Esophagus squamous epithelium (tissue), 5 donors: ENCODE data around the gene ANKRD13B. TPM values are rescaled to one million over a fixed set of nuclear protein-coding genes. Genes with fewer than 3 reads are reported as not detected.

Source experiments
- DNase-seq: peaks from one replicate; lab custom pipeline; 2025; lab: John Stamatoyannopoulos, UW
- H3K27ac ChIP-seq, 4 donors: fragments of 200-600 bp; sonication (generic); one replicate each; pipeline ENCODE4 v1.5.1; 2016 to 2019; ENCODE audit warnings: mild to moderate bottlenecking in 1 of 4
- H3K27me3 ChIP-seq, 4 donors: fragments of 200-600 bp; sonication (generic); 1 replicate in 3 of 4; 2 replicates in 1 of 4; pipeline versions ENCODE4 v1.5.1 to v1.6.0; 2017 to 2021; ENCODE audit warnings: antibody characterized with exemption in 1 of 4
- H3K36me3 ChIP-seq, 3 donors: fragments of 200-600 bp; sonication (generic); one replicate each; pipeline ENCODE4 v1.5.1; 2016 to 2019
- H3K4me1 ChIP-seq, 3 donors: fragments of 200-600 bp; sonication (generic); one replicate each; pipeline ENCODE4 v1.5.1; 2017 to 2019
- H3K4me3 ChIP-seq, 4 donors: fragments of 200-600 bp; sonication (generic); 1 replicate in 3 of 4; 2 replicates in 1 of 4; pipeline ENCODE4 v1.5.1; 2016 to 2019; ENCODE audit warnings: mild to moderate bottlenecking in 2 of 4, moderate library complexity in 1 of 4
- H3K9me3 ChIP-seq, 3 donors: fragments of 200-600 bp; sonication (generic); one replicate each; pipeline ENCODE4 v1.5.1; 2016 to 2019
- POLR2A ChIP-seq, 4 donors: fragments of 450-650 bp; IDR thresholded peaks; one replicate each; pipeline ENCODE4 v1.6.1; 2017; ENCODE audit warnings: antibody characterized with exemption in 4 of 4, mild to moderate bottlenecking in 4 of 4, moderate library complexity in 3 of 4
- whole genome bisulfite sequencing, 2 donors: methylation state at CpG; one replicate each; pipeline ENCODE4 v1.1.5; 2018; 5-methylcytosine and 5-hydroxymethylcytosine counted together
- intact Hi-C: fragments of 100-400 bp; cut with DNase I; formaldehyde crosslinking; loops from one replicate; pipeline ENCODE4 v1.15.0; 2022
- total RNA-seq, 4 donors: library from RNA; depleted of rRNA; stranded (reverse); fragments of >200 nt; gene quantifications; one replicate each; pipeline ENCODE4 v1.1.0, GENCODE V29; 2016
- TF ChIP-seq, protein P1 (sequence below), 6 experiments: fragments of 450-650 bp in 4 of 6; fragments of 200-600 bp in 2 of 6; sonication (generic) in 2 of 6; IDR thresholded peaks; one replicate each; pipeline ENCODE4 v1.5.1; 2016 to 2019; ENCODE audit warnings: antibody characterized with exemption in 6 of 6, mild to moderate bottlenecking in 4 of 6, moderate library complexity in 4 of 6
- donor health status: DM: yes; HTN: yes; CAD: no.

Gene ANKRD13B
- total RNA-seq, 4 donors from 2014 or later: 3.3 to 18.7 (median 10.2) TPM

DNA sequence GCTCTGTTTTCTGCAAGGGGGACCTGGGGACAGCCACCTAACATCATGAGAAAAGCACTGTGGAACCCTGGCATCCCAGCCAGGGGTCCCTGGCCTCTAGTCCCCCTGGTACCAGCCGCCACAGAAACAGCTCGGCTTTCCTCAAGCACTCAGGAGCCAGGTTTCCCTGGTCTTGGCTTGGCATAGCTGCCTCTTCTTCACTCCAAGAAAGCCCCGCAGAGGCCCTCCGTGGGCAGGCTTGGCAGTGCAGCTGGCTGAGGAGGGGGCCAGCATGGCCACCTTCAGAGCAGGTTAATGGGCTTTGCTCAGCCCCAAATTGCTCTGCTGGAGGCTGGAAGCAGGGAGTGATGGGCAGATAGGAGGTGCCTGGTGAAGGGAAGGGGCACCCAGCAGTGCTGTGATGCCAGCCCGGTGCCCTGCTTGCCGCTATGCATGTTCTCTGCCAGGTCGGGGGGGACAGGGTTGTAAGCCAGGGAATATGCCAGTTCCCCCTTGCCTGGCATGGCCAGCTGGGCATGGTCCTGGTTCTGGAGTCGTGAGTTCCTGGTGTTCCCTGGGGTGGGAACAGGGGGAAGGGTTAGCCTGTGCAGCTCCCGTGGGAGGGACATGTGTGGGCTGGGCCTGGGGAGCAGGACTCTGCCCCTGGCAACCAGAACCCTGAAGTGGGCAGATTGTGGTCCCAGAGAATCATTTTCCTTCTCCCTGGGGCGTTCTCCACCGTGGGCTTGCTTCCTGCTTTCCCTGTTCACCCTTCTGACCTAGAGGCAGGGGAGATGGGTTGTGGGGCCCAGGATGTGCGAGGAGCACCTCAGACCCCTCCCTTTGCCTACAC is 3.2 kb downstream of the ANKRD13B start:
- TF ChIP-seq, protein P1, sequence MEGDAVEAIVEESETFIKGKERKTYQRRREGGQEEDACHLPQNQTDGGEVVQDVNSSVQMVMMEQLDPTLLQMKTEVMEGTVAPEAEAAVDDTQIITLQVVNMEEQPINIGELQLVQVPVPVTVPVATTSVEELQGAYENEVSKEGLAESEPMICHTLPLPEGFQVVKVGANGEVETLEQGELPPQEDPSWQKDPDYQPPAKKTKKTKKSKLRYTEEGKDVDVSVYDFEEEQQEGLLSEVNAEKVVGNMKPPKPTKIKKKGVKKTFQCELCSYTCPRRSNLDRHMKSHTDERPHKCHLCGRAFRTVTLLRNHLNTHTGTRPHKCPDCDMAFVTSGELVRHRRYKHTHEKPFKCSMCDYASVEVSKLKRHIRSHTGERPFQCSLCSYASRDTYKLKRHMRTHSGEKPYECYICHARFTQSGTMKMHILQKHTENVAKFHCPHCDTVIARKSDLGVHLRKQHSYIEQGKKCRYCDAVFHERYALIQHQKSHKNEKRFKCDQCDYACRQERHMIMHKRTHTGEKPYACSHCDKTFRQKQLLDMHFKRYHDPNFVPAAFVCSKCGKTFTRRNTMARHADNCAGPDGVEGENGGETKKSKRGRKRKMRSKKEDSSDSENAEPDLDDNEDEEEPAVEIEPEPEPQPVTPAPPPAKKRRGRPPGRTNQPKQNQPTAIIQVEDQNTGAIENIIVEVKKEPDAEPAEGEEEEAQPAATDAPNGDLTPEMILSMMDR (IDR thresholded peaks at IDR 0.05): no peak
- DNase-seq: no peak
- peaks cover 24 to 62% (median 30%) of the 10 kb centered on the region in 3 donors for H3K4me1 ChIP-seq
- no peak overlapping the region for H3K27ac ChIP-seq
- WGBS, 2 donors: 81 to 100% methylated on average over 4 to 10 of the region's 12 CpGs
- intact Hi-C loops: no loop called here
- H3K9me3 ChIP-seq: no peaks in the 10 kb centered on the region
- no peaks in the 10 kb centered on the region for H3K27me3 ChIP-seq
- no peak overlapping the region for H3K4me3 ChIP-seq
- no peaks in the 10 kb centered on the region for H3K36me3 ChIP-seq

DNA sequence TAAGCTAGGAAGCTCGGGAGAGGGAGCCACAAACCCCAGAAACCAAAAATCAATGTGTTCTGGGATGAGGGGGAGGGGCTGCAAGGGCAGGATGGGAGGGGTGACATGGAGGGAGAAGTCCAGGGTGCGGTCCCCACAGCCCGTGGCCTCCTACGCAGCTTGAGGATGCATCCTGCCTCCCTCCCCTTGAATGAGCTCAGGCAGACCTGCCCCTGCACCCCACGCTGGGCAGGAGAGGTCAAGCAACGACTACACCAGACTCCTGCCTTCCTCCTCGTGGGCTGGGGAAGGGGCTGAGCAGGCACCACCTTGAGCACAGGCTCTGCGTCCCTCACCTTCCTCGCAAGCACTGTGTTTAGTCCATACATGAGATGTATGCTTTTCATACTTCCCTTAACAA is 3.9 kb downstream of the ANKRD13B start:
- no peak overlapping the region for H3K27ac ChIP-seq
- WGBS, 2 donors: 33 to 66% methylated on average over 3 to 7 of the region's 9 CpGs
- intact Hi-C loops: no loop called here
- no peaks in the 10 kb centered on the region for H3K9me3 ChIP-seq
- no peak for DNase-seq
- H3K4me1 ChIP-seq: peaks cover 18 to 55% (median 24%) of the 10 kb centered on the region in 3 donors
- TF ChIP-seq, protein P1 (IDR thresholded peaks at IDR 0.05): no peak
- no peak for TF ChIP-seq POLR2A (IDR thresholded peaks at IDR 0.05)
- H3K4me3 ChIP-seq: no peak overlapping the region
- H3K36me3 ChIP-seq: no peaks in the 10 kb centered on the region
- no peaks in the 10 kb centered on the region for H3K27me3 ChIP-seq

DNA sequence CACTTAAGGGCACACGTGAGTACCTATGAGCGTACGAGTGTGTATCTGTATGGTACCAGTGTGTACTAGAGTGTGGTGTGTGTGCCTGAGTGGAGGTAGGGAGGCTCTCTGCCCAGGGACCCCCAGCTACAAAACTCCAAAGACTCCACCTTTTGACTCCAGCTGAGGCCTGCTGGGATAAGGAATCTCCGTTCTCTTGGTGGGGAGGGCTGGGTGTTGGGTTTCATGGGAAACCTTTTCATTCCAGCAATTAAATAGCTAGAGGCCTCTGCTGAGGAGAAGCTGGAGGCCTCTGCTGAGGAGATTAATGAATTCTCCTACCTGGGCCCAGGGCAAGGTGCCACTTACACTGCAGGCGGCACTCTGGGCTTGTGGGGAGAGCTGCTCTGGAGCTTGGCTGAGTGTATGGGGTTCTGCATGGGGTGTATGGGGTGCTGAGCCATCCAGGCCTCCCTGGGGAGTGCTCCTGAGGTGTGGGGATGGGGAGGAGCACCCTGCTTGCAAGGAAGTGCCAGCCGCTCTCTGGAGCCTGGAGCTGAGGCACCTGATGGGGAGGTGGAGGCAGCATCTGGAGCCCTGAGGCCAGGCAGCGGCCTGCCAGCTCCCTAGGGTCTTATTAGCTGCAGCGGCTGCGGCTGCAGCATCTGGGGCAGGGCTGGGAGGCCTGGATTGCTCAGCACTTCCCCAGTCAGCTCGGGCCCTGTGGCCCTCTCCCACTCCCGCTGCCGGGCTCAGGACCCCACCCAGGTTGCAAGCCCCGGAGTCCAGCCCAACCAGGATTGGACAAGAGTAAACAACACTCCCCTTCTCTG is 4.6 kb downstream of the ANKRD13B start:
- TF ChIP-seq, protein P1 (IDR thresholded peaks at IDR 0.05): no peak
- TF ChIP-seq POLR2A (IDR thresholded peaks at IDR 0.05): no peak
- no peaks in the 10 kb centered on the region for H3K36me3 ChIP-seq
- DNase-seq: no peak
- 52 to 67% methylated on average over 3 to 8 of the region's 13 CpGs for WGBS, 2 donors
- H3K4me3 ChIP-seq: no peak overlapping the region
- H3K4me1 ChIP-seq: peaks cover 10 to 48% (median 16%) of the 10 kb centered on the region in 3 donors
- no peaks in the 10 kb centered on the region for H3K27me3 ChIP-seq
- intact Hi-C loops: no loop called here
- no peak overlapping the region for H3K27ac ChIP-seq
- H3K9me3 ChIP-seq: no peaks in the 10 kb centered on the region

DNA sequence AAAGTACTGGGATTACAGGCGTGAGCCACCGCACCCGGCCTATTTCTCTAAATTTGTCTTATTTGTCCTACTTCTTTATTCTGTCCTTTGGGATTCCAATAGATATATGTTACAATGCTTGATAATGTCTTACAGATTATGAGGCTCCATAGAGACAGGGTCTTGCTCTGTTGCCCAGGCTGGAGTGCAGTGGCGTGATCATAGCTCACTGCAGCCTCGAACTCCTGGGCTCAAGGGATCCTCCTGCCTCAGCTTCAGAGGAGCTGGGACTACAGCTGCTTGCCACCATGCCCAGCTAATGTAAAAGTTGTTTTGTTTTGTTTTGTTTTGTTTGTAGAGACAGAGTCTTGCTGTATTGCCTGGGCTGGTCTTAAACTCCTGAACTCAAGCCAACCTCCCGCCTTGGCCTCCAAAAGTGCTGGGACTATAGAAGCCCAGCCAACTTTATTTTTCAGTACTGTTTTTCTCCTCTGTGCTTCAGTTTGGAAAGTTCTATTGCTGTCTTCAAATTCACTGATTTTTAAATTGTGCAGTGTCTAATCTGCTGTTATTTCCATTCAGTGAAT is 10.3 kb downstream of the ANKRD13B start:
- Histone ChIP-seq H3K9me3 (no peaks in the 10 kb centered on the region), H3K4me1 (no peaks in the 10 kb centered on the region), H3K27me3 (no peaks in the 10 kb centered on the region), H3K4me3 (no peak overlapping the region), H3K27ac (no peak overlapping the region), H3K36me3 (no peaks in the 10 kb centered on the region)
- intact Hi-C loops: no loop called here
- WGBS, 2 donors: 87 to 90% methylated on average over 6 of the region's 6 CpGs
- no peak for TF ChIP-seq POLR2A (IDR thresholded peaks at IDR 0.05)
- TF ChIP-seq, protein P1 (IDR thresholded peaks at IDR 0.05): no peak
- DNase-seq: no peak
